ENCODE results near the gene PPP1R37.

PPP1R37 gene

GRCh38 chr19:45076851-45077730, 15.9 kb upstream of the PPP1R37 start:
- no peak for DNase-seq (ENCODE audit: low read depth)
- peak overlapping the region; percentile 97 for H3K4me3 ChIP-seq (ENCODE audit: low read depth, low read length)

GRCh38 chr19:45078390-45079062, 14.5 kb upstream of the PPP1R37 start:
- DNase-seq (ENCODE audit: low read depth): no peak
- TF ChIP-seq CTCF (IDR thresholded peaks at IDR 0.05; ENCODE audit: insufficient read depth, low read depth, low read length, missing control alignments): no peak
- H3K4me3 ChIP-seq (ENCODE audit: low read depth, low read length): peak overlapping the region; percentile 74

More at GRCh38 chr19:45076851-45077730, 15.9 kb upstream of the PPP1R37 start:
- TF ChIP-seq CTCF (IDR thresholded peaks at IDR 0.05; ENCODE audit: insufficient read depth, low read depth, low read length, missing control alignments): no peak

- peak within 1 kb of the TSS; percentile 74 for H3K4me3 ChIP-seq (ENCODE audit: low read depth, low read length)
- peak; percentile 92 for DNase-seq (ENCODE audit: low read depth)
- peak; percentile 23 for TF ChIP-seq CTCF (IDR thresholded peaks at IDR 0.05; ENCODE audit: insufficient read depth, low read depth, low read length, missing control alignments)
Observed at GRCh38 chr19:45079063-45079910, 13.7 kb upstream of the PPP1R37 start, which contains the start of gene GEMIN7. TSS of gene GEMIN7 (plus strand) at chr19:45079260. CDS start at chr19:45090115, 10,855 bp downstream.

GRCh38 chr19:45079911-45080370, 13.0 kb upstream of the PPP1R37 start:
- peak overlapping the region; percentile 74 for H3K4me3 ChIP-seq (ENCODE audit: low read depth, low read length)
- no peak for DNase-seq (ENCODE audit: low read depth)
- TF ChIP-seq CTCF (IDR thresholded peaks at IDR 0.05; ENCODE audit: insufficient read depth, low read depth, low read length, missing control alignments): no peak

DNA sequence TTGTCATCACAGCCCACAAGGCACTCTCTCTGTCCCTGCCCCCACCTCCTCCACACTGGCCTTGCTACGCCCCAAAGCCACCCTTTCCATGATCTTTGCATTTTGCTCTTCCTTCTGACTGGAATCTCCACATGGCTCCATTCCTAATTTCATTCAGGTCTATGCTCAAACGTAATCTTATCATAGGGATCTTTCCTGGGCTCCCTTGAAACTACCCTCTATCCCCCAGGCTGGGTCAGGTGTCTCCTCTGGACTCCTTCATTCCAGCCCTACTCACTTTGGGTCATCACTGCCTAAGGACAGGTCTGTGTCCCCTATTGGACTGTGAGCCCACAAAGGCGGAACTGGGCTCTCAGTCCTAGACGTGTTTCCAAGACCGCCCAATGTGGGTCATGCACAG, 10.8 kb upstream of the PPP1R37 start:
- H3K4me3 ChIP-seq (ENCODE audit: low read depth, low read length): no peak overlapping the region
- TF ChIP-seq CTCF (IDR thresholded peaks at IDR 0.05; ENCODE audit: insufficient read depth, low read depth, low read length, missing control alignments): no peak
- DNase-seq (ENCODE audit: low read depth): no peak

- TF ChIP-seq CTCF (IDR thresholded peaks at IDR 0.05; ENCODE audit: insufficient read depth, low read depth, low read length, missing control alignments): no peak
- no peak overlapping the region for H3K4me3 ChIP-seq (ENCODE audit: low read depth, low read length)
- no peak for DNase-seq (ENCODE audit: low read depth)
Observed at GRCh38 chr19:45086480-45086879, 6.5 kb upstream of the PPP1R37 start.

All from GM12865 (cell line).